Fibroblast of mammary gland (primary cell): ENCODE results near the gene FAM209B.

Experiments
- DNase-seq: peaks from one replicate; pipeline ENCODE4 v3.0.0-alpha.2; 2010; ENCODE audit warnings: low read depth
- H3K4me3 ChIP-seq: 2 replicates; pipeline ENCODE4 v1.5.1; 2011; ENCODE audit warnings: low read depth, mild to moderate bottlenecking, low read length, moderate library complexity; ENCODE audit not compliant: control insufficient read depth
- TF ChIP-seq, protein P1 (sequence below): conservative IDR thresholded peaks from 2 replicates; pipeline ENCODE4 v1.5.1; 2011; ENCODE audit warnings: low read depth, low read length, inconsistent platforms; ENCODE audit not compliant: control insufficient read depth, insufficient read depth

Gene FAM209B

DNA sequence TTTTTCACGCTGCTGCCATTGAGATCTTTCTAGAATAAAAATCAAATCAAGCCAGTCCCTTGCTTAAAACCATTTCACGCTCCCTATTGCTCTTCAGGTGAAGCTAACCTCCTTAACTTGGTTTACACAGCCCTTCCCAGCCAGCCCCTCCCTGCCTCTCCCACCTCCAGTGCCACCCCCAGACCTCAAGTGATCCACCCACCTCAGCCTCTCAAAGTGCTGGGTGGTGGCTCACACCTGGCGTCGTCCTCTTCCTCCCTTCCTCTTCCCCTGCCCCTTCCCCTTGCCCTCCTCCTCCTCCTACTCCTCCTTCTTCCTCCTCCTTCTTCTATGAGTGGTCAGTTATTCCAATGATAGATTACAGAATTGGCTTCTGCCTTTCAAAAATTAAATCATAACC is 42.9 kb downstream of the FAM209B start:
- TF ChIP-seq, protein P1, sequence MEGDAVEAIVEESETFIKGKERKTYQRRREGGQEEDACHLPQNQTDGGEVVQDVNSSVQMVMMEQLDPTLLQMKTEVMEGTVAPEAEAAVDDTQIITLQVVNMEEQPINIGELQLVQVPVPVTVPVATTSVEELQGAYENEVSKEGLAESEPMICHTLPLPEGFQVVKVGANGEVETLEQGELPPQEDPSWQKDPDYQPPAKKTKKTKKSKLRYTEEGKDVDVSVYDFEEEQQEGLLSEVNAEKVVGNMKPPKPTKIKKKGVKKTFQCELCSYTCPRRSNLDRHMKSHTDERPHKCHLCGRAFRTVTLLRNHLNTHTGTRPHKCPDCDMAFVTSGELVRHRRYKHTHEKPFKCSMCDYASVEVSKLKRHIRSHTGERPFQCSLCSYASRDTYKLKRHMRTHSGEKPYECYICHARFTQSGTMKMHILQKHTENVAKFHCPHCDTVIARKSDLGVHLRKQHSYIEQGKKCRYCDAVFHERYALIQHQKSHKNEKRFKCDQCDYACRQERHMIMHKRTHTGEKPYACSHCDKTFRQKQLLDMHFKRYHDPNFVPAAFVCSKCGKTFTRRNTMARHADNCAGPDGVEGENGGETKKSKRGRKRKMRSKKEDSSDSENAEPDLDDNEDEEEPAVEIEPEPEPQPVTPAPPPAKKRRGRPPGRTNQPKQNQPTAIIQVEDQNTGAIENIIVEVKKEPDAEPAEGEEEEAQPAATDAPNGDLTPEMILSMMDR, result no peak
- DNase-seq, result no peak
- H3K4me3 ChIP-seq, result no peak overlapping the region

DNA sequence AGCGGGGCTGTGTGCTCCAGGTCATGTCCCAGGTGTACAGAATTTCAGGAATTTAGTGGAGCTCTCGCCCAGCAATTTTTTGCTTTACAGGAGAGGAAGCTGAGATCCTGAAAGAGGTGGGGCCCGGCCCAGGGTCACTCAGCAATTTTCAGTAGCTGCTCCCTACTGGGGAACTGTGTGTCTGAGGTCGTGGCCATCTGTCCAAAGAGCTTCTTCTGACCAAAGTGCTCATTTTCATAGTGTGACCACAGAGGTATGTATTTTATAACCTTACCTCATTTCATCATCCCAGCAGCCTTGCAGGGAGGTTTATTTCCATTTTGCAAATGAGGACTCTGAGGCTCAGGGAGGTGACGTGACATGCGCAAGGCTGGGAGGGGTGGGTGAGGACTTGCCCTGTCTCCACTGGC is 46.3 kb downstream of the FAM209B start:
- no peak overlapping the region for H3K4me3 ChIP-seq
- DNase-seq, result no peak
- TF ChIP-seq, protein P1, result no peak

DNA sequence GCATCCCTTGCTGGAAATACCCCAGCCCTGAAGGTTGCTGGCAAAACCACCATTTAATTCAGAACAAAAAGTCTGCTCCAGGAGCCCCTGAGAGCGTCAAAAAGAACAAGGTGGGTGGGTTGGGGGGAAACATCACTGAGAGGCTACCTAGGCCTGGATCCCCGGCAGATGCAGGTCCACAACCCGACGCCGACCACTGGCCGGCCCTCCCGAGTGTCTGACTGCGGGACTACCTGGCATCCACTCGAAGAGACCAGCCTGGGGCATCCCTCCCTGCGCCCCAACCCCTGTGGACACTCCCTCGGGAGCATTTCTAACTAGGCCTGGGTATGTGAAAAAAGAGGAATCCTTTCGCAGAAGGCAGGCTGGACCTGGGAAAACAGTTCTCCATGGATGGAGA is 47.2 kb downstream of the FAM209B start:
- TF ChIP-seq, protein P1, result no peak
- DNase-seq, result no peak
- no peak overlapping the region for H3K4me3 ChIP-seq

DNA sequence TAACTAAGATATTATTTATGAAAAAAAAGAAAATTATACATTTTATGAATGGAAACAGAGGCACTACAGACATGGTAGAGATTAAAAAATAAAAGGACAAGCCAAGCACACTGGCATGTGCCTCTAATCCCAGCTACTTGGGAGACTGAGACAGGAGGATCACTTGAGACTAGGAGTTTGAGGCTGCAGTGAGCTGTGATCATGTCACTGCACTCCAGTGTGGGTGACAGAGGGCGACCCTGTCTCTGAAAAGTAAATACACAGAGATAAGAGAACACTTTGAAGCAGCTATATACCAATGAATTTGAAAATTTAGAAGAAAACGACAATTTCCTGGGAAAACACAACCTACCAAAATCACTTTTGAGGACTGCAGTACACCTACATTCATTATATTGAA is 48.7 kb downstream of the FAM209B start:
- no peak overlapping the region for H3K4me3 ChIP-seq
- no peak for DNase-seq
- TF ChIP-seq, protein P1, result no peak

DNA sequence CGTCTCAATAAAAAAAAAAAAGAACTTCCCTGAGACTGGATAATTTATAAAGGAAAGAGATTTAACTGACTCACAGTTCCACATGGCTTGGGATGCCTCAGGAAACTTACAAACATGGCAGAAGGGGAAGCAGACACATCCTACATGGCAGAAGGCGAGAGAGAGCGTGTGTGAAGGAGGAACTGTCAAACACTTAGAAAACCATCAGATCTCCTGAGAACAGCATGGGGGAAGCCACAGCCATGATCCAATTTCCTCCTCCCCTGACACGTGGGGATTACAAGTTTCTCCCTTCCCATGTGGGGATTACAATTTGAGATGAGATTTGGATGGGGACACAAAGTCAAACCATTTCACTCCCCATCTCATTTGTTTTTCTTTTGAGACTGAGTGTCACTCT is 49.5 kb downstream of the FAM209B start:
- TF ChIP-seq, protein P1, result no peak
- no peak overlapping the region for H3K4me3 ChIP-seq
- DNase-seq, result no peak

DNA sequence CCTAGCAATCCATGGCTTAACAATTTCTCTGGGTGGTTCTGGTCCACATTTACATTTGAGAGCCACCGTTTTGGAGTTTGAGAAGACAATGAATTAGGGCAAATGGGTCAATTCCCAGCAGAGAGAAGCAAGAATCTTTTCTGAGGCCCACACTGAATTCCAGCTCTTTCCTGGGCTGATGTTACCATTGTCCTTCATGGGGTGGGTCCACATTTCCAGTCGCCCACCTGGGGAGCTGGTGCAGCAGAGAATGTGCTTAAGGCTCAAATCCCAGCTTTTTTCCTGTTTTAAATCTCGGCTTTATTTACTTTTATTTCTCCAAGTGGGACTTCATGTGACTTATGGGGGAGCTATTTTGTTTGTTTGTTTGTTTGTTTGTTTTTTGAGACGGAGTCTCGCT is 51.9 kb downstream of the FAM209B start:
- DNase-seq, result no peak
- TF ChIP-seq, protein P1, result no peak
- no peak overlapping the region for H3K4me3 ChIP-seq
